Measurements from ENCODE around the gene MPDZ.

The MPDZ gene

GRCh38 chr9:13205824-13206223 lies 73.7 kb downstream of the MPDZ start:
- H3K27ac ChIP-seq (ENCODE audit: poor library complexity, severe bottlenecking), result no peak overlapping the region
- DNase-seq (ENCODE audit: low spot score) (no peak), ATAC-seq (ENCODE audit: low read depth) (no peak)
- no peak for TF ChIP-seq CTCF (IDR thresholded peaks at IDR 0.05; ENCODE audit: poor library complexity, severe bottlenecking)
- H3K4me1 ChIP-seq (ENCODE audit: insufficient read depth, poor library complexity, severe bottlenecking), result peaks cover 14% of the 10 kb centered on the region
- no peak overlapping the region for H3K4me3 ChIP-seq (ENCODE audit: severe bottlenecking)
- H3K27me3 ChIP-seq (ENCODE audit: insufficient read depth, poor library complexity, severe bottlenecking), result no peaks in the 10 kb centered on the region
- peaks cover 18% of the 10 kb centered on the region for H3K36me3 ChIP-seq (ENCODE audit: low read depth)
- no peaks in the 10 kb centered on the region for H3K9me3 ChIP-seq (ENCODE audit: severe bottlenecking)

- ATAC-seq (ENCODE audit: low read depth), result no peak
- DNase-seq (ENCODE audit: low spot score), result no peak
- Histone ChIP-seq H3K27me3 (ENCODE audit: insufficient read depth, poor library complexity, severe bottlenecking) (no peaks in the 10 kb centered on the region), H3K36me3 (ENCODE audit: low read depth) (peaks cover 3% of the 10 kb centered on the region), H3K4me1 (ENCODE audit: insufficient read depth, poor library complexity, severe bottlenecking) (no peaks in the 10 kb centered on the region), H3K27ac (ENCODE audit: poor library complexity, severe bottlenecking) (no peak overlapping the region), H3K9me3 (ENCODE audit: severe bottlenecking) (no peaks in the 10 kb centered on the region), H3K4me3 (ENCODE audit: severe bottlenecking) (no peak overlapping the region)
- TF ChIP-seq CTCF (IDR thresholded peaks at IDR 0.05; ENCODE audit: poor library complexity, severe bottlenecking), result no peak
Observed at GRCh38 chr9:13190040-13190439, 89.5 kb downstream of the MPDZ start.

GRCh38 chr9:13189362-13189761 lies 90.1 kb downstream of the MPDZ start:
- ATAC-seq (ENCODE audit: low read depth) (no peak), DNase-seq (ENCODE audit: low spot score) (no peak)
- TF ChIP-seq CTCF (IDR thresholded peaks at IDR 0.05; ENCODE audit: poor library complexity, severe bottlenecking), result no peak
- Histone ChIP-seq H3K4me1 (ENCODE audit: insufficient read depth, poor library complexity, severe bottlenecking) (no peaks in the 10 kb centered on the region), H3K36me3 (ENCODE audit: low read depth) (peaks cover 3% of the 10 kb centered on the region), H3K27ac (ENCODE audit: poor library complexity, severe bottlenecking) (no peak overlapping the region), H3K4me3 (ENCODE audit: severe bottlenecking) (no peak overlapping the region), H3K27me3 (ENCODE audit: insufficient read depth, poor library complexity, severe bottlenecking) (no peaks in the 10 kb centered on the region), H3K9me3 (ENCODE audit: severe bottlenecking) (no peaks in the 10 kb centered on the region)

GRCh38 chr9:13186774-13187173 lies 92.7 kb downstream of the MPDZ start:
- Histone ChIP-seq H3K27me3 (ENCODE audit: insufficient read depth, poor library complexity, severe bottlenecking) (no peaks in the 10 kb centered on the region), H3K4me3 (ENCODE audit: severe bottlenecking) (no peak overlapping the region), H3K36me3 (ENCODE audit: low read depth) (peaks cover 11% of the 10 kb centered on the region), H3K9me3 (ENCODE audit: severe bottlenecking) (no peaks in the 10 kb centered on the region), H3K27ac (ENCODE audit: poor library complexity, severe bottlenecking) (no peak overlapping the region), H3K4me1 (ENCODE audit: insufficient read depth, poor library complexity, severe bottlenecking) (peaks cover 7% of the 10 kb centered on the region)
- no peak for TF ChIP-seq CTCF (IDR thresholded peaks at IDR 0.05; ENCODE audit: poor library complexity, severe bottlenecking)
- DNase-seq (ENCODE audit: low spot score), result no peak
- ATAC-seq (ENCODE audit: low read depth), result no peak

- Histone ChIP-seq H3K27me3 (ENCODE audit: insufficient read depth, poor library complexity, severe bottlenecking) (no peaks in the 10 kb centered on the region), H3K36me3 (ENCODE audit: low read depth) (peaks cover 11% of the 10 kb centered on the region), H3K9me3 (ENCODE audit: severe bottlenecking) (no peaks in the 10 kb centered on the region), H3K4me1 (ENCODE audit: insufficient read depth, poor library complexity, severe bottlenecking) (peaks cover 13% of the 10 kb centered on the region), H3K4me3 (ENCODE audit: severe bottlenecking) (no peak overlapping the region), H3K27ac (ENCODE audit: poor library complexity, severe bottlenecking) (no peak overlapping the region)
- no peak for TF ChIP-seq CTCF (IDR thresholded peaks at IDR 0.05; ENCODE audit: poor library complexity, severe bottlenecking)
- DNase-seq (ENCODE audit: low spot score), result no peak
- ATAC-seq (ENCODE audit: low read depth), result no peak
Observed at GRCh38 chr9:13186091-13186490, 93.4 kb downstream of the MPDZ start.

All from RWPE2 (cell line).